Trophoblast cell (in vitro differentiated cells and primary cell): Measurements from ENCODE around the gene MNX1.

ENCODE experiments used
- DNase-seq, 2 donors: peaks; one replicate each; pipeline ENCODE4 v3.0.0-alpha.2; 2016
- H2AFZ ChIP-seq: 2 replicates; pipeline ENCODE4 v1.6.1; 2013; ENCODE audit warnings: low read length, moderate library complexity, mild to moderate bottlenecking; ENCODE audit not compliant: insufficient read depth, poor library complexity
- H2AK5ac ChIP-seq: 2 replicates; pipeline ENCODE4 v1.6.1; 2013; ENCODE audit warnings: mild to moderate bottlenecking, low read length
- H2BK120ac ChIP-seq: 2 replicates; pipeline ENCODE4 v1.6.1; 2013; ENCODE audit warnings: low read length, mild to moderate bottlenecking, moderate library complexity; ENCODE audit not compliant: insufficient read depth, poor library complexity
- H2BK12ac ChIP-seq: 2 replicates; pipeline ENCODE4 v1.6.1; 2013; ENCODE audit warnings: mild to moderate bottlenecking, low read length, moderate library complexity
- H2BK5ac ChIP-seq: 2 replicates; pipeline ENCODE4 v1.6.1; 2013; ENCODE audit warnings: low read length, low read depth, moderate library complexity, mild to moderate bottlenecking; ENCODE audit not compliant: poor library complexity
- H3K14ac ChIP-seq: 2 replicates; pipeline ENCODE4 v1.6.1; 2013; ENCODE audit warnings: mild to moderate bottlenecking, low read length
- H3K18ac ChIP-seq: 2 replicates; pipeline ENCODE4 v1.6.1; 2013; ENCODE audit warnings: mild to moderate bottlenecking, low read length
- H3K23ac ChIP-seq: 2 replicates; pipeline ENCODE4 v1.6.1; 2013; ENCODE audit warnings: low read length
- H3K27ac ChIP-seq: 2 replicates; pipeline ENCODE4 v1.5.1; 2013; ENCODE audit warnings: low read depth, mild to moderate bottlenecking, inconsistent platforms, low read length, moderate library complexity
- H3K27me3 ChIP-seq: 2 replicates; pipeline ENCODE4 v1.6.1; 2013; ENCODE audit warnings: inconsistent platforms, mild to moderate bottlenecking, low read length, moderate library complexity; ENCODE audit not compliant: insufficient read depth
- H3K36me3 ChIP-seq, 2 experiments: 1 replicate in 1 of 2; 2 replicates in 1 of 2; pipeline ENCODE4 v1.6.1; 2013; ENCODE audit warnings: low read length in 2 of 2, mild to moderate bottlenecking in 2 of 2, moderate library complexity in 1 of 2; ENCODE audit not compliant: insufficient read depth in 2 of 2, control insufficient read depth in 1 of 2
- H3K4ac ChIP-seq: 2 replicates; pipeline ENCODE4 v1.6.1; 2013; ENCODE audit warnings: low read depth, mild to moderate bottlenecking, low read length, moderate library complexity
- H3K4me1 ChIP-seq, 2 experiments: 1 replicate in 1 of 2; 2 replicates in 1 of 2; pipeline ENCODE4 v1.6.1; 2013; ENCODE audit warnings: low read length in 2 of 2, mild to moderate bottlenecking in 2 of 2, moderate library complexity in 1 of 2; ENCODE audit not compliant: insufficient read depth in 2 of 2, control insufficient read depth in 1 of 2
- H3K4me2 ChIP-seq: 2 replicates; pipeline ENCODE4 v1.6.1; 2013; ENCODE audit warnings: inconsistent platforms, mild to moderate bottlenecking, low read length, moderate library complexity
- H3K4me3 ChIP-seq: 2 replicates; pipeline ENCODE4 v1.5.1; 2013; ENCODE audit warnings: mild to moderate bottlenecking, low read depth, low read length, inconsistent platforms
- H3K79me1 ChIP-seq: one replicate; pipeline ENCODE4 v1.6.1; 2013; ENCODE audit warnings: low read length
- H3K79me2 ChIP-seq: 2 replicates; pipeline ENCODE4 v1.6.1; 2013; ENCODE audit warnings: low read length, mild to moderate bottlenecking; ENCODE audit not compliant: control insufficient read depth, insufficient read depth, poor library complexity
- H3K9ac ChIP-seq: 2 replicates; pipeline ENCODE4 v1.6.1; 2013; ENCODE audit warnings: mild to moderate bottlenecking, low read length
- H3K9me3 ChIP-seq: 2 replicates; pipeline ENCODE4 v1.6.1; 2013; ENCODE audit warnings: low read depth, mild to moderate bottlenecking, control low read depth, inconsistent platforms, low read length; ENCODE audit not compliant: insufficient read depth
- H4K12ac ChIP-seq: 2 replicates; pipeline ENCODE4 v1.6.1; 2013; ENCODE audit warnings: low read depth, mild to moderate bottlenecking, low read length, moderate library complexity
- H4K8ac ChIP-seq: 2 replicates; pipeline ENCODE4 v1.6.1; 2013; ENCODE audit warnings: low read depth, mild to moderate bottlenecking, low read length, moderate library complexity
- H4K91ac ChIP-seq: one replicate; pipeline ENCODE4 v1.6.1; 2013; ENCODE audit warnings: low read depth, mild to moderate bottlenecking, low read length, moderate library complexity
- WGBS: extraction: QIAGEN DNeasy Blood & Tissue Kit; methylation state at CpG from one replicate; pipeline ENCODE4 v1.1.7; 2013; ENCODE audit warnings: missing lambda C conversion rate; ENCODE audit not compliant: insufficient read length, insufficient coverage; ENCODE audit errors: extremely low coverage; 5-methylcytosine and 5-hydroxymethylcytosine counted together

The MNX1 gene

GRCh38 chr7:157032644-157033482 lies 22.4 kb upstream of the MNX1 start:
- no peak for DNase-seq
- Histone ChIP-seq H2AK5ac (no peak overlapping the region), H3K4me2 (no peak overlapping the region), H3K18ac (no peak overlapping the region), H3K9me3 (peaks cover 2% of the 10 kb centered on the region), H4K12ac (no peak overlapping the region), H2AFZ (no peak overlapping the region), H4K8ac (no peak overlapping the region), H4K91ac (no peak overlapping the region), H3K79me2 (no peaks in the 10 kb centered on the region), H3K4ac (no peak overlapping the region), H3K36me3 (no peaks in the 10 kb centered on the region), H3K4me3 (no peak overlapping the region), H3K14ac (no peak overlapping the region), H3K23ac (no peak overlapping the region), H3K9ac (no peak overlapping the region), H2BK5ac (no peak overlapping the region), H3K27ac (no peak overlapping the region), H3K79me1 (no peaks in the 10 kb centered on the region), H2BK120ac (no peak overlapping the region), H3K27me3 (peaks cover 3% of the 10 kb centered on the region), H2BK12ac (no peak overlapping the region), H3K4me1 (no peaks in the 10 kb centered on the region)
- no CpG with 5 or more reads among the region's 25 CpGs for WGBS

- Histone ChIP-seq H3K79me2 (no peaks in the 10 kb centered on the region), H4K91ac (no peak overlapping the region), H3K4me2 (no peak overlapping the region), H2BK12ac (no peak overlapping the region), H3K27ac (no peak overlapping the region), H3K79me1 (no peaks in the 10 kb centered on the region), H4K8ac (no peak overlapping the region), H3K27me3 (peaks cover 3% of the 10 kb centered on the region), H3K23ac (no peak overlapping the region), H3K18ac (no peak overlapping the region), H2BK120ac (no peak overlapping the region), H3K36me3 (no peaks in the 10 kb centered on the region), H3K4me3 (no peak overlapping the region), H3K9me3 (peaks cover 2% of the 10 kb centered on the region), H4K12ac (no peak overlapping the region), H3K4me1 (no peaks in the 10 kb centered on the region), H3K9ac (no peak overlapping the region), H3K14ac (no peak overlapping the region), H2BK5ac (no peak overlapping the region), H2AFZ (no peak overlapping the region), H3K4ac (no peak overlapping the region), H2AK5ac (no peak overlapping the region)
- no peak for DNase-seq
- WGBS = no CpG with 5 or more reads among the region's 4 CpGs
Measured at GRCh38 chr7:157032128-157032527, 21.7 kb upstream of the MNX1 start.

GRCh38 chr7:157028199-157028903 lies 17.9 kb upstream of the MNX1 start:
- H3K36me3 ChIP-seq = no peaks in the 10 kb centered on the region

DNA sequence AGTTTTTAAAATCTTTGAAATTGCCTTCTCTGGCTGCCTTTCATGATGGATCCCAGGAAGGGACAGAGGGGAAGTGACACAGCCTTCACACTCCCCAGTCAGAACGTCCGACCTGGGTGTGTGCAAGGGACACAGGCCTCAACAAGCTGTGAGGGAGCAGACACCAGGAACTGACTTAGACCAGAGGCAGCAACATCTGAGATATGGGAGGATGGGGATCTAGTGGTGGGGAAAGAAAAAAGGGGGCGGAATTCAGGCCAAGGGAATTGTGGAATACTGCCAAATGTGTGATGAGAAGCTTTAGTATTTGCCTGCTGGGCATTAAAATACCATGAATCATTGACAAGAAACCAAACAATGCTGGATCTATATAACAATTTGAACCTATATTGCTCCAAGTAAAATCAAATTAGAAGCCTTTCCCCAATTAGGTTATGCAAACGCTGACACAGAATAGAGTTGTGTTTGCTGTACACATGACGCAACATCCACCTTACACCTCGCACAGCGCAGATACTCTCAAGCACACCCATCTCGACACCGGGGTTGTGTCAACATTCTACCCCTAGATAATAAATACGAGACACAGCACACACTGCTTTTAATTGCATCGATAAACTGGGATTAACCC lies 17.2 kb upstream of the MNX1 start:
- WGBS = no CpG with 5 or more reads among the region's 11 CpGs

More at GRCh38 chr7:157028199-157028903, 17.9 kb upstream of the MNX1 start:
- Histone ChIP-seq H2AFZ (no peak overlapping the region), H3K14ac (no peak overlapping the region), H2BK12ac (no peak overlapping the region), H4K91ac (no peak overlapping the region), H3K79me1 (no peaks in the 10 kb centered on the region), H2AK5ac (no peak overlapping the region), H4K8ac (no peak overlapping the region), H3K4me2 (no peak overlapping the region), H2BK120ac (no peak overlapping the region), H2BK5ac (no peak overlapping the region), H3K27me3 (peaks cover 25% of the 10 kb centered on the region), H3K9me3 (peaks cover 1% of the 10 kb centered on the region), H3K4me3 (no peak overlapping the region), H3K18ac (no peak overlapping the region), H3K23ac (no peak overlapping the region), H3K27ac (no peak overlapping the region), H3K4ac (no peak overlapping the region), H3K79me2 (no peaks in the 10 kb centered on the region), H4K12ac (no peak overlapping the region), H3K4me1 (no peaks in the 10 kb centered on the region), H3K9ac (no peak overlapping the region)
- no CpG with 5 or more reads among the region's 16 CpGs for WGBS
- no peak for DNase-seq

More for the DNA sequence above, 17.2 kb upstream of the MNX1 start:
- Histone ChIP-seq H3K4me3 (no peak overlapping the region), H3K4me2 (no peak overlapping the region), H4K91ac (no peak overlapping the region), H3K36me3 (no peaks in the 10 kb centered on the region), H3K27ac (no peak overlapping the region), H3K4me1 (no peaks in the 10 kb centered on the region), H2BK12ac (no peak overlapping the region), H3K27me3 (peaks cover 31% of the 10 kb centered on the region), H4K8ac (no peak overlapping the region), H3K79me2 (no peaks in the 10 kb centered on the region), H2BK5ac (no peak overlapping the region), H3K4ac (no peak overlapping the region), H3K9me3 (peaks cover 2% of the 10 kb centered on the region), H3K23ac (no peak overlapping the region), H3K14ac (no peak overlapping the region), H3K9ac (no peak overlapping the region), H2BK120ac (no peak overlapping the region), H3K18ac (no peak overlapping the region), H2AFZ (no peak overlapping the region), H3K79me1 (no peaks in the 10 kb centered on the region), H2AK5ac (no peak overlapping the region), H4K12ac (no peak overlapping the region)
- DNase-seq = no peak
